ENCODE results near the gene CAMK1D.

GRCh38 chr10:12397147-12397896 lies 48.0 kb downstream of the CAMK1D start:
- TF ChIP-seq YY1 (IDR thresholded peaks at IDR 0.05; ENCODE audit: low read depth) (no peak), CTCF (IDR thresholded peaks at IDR 0.05) (no peak), POLR2AphosphoS5 (IDR thresholded peaks at IDR 0.05; ENCODE audit: low read depth, low read length) (no peak), REST (IDR thresholded peaks at IDR 0.05; ENCODE audit: low read depth, low read length) (no peak), USF2 (IDR thresholded peaks at IDR 0.05; ENCODE audit: borderline replicate concordance, low read depth, low read length) (no peak), MAX (IDR thresholded peaks at IDR 0.05; ENCODE audit: low read depth) (no peak), EZH2phosphoT487 (IDR thresholded peaks at IDR 0.05; ENCODE audit: borderline replicate concordance, low read depth) (no peak), RCOR1 (IDR thresholded peaks at IDR 0.05; ENCODE audit: low read length) (no peak)

All from SK-N-SH (cell line).